OCI-LY7 (cell line): Measurements from ENCODE around the gene PPP2R5C. TPM values are rescaled to one million over a fixed set of nuclear protein-coding genes. Genes with fewer than 3 reads are reported as not detected.

ENCODE experiments used
- BruUV-seq: library from RNA; stranded (reverse); fragments of 400-500 nt; replicated peaks from 2 replicates; lab custom pipeline; 2021; lab: Mats Ljungman, UMichigan
- CTCF ChIA-PET: fragments of 300-600 bp; sonication (Branson Sonifier 250); formaldehyde crosslinking; loops from one replicate; lab custom pipeline; 2022; ENCODE audit warnings: antibody characterized with exemption; ENCODE audit not compliant: unreplicated experiment; lab: Charles Lee
- POLR2A ChIA-PET: fragments of 300-600 bp; sonication (Branson Sonifier 250); formaldehyde crosslinking; loops from one replicate; lab custom pipeline; 2022; ENCODE audit warnings: antibody characterized with exemption; lab: Charles Lee
- DNase-seq: peaks from one replicate; pipeline ENCODE4 v3.0.0-alpha.2; 2015; ENCODE audit warnings: low spot score
- H2AFZ ChIP-seq: fragments of 200-600 bp; sonication (generic), shearing (Covaris generic); 2 replicates; pipeline ENCODE4 v1.6.1; 2014; ENCODE audit warnings: mild to moderate bottlenecking, antibody characterized with exemption, low read length, moderate library complexity
- H3K27ac ChIP-seq: fragments of 200-600 bp; sonication (generic); 2 replicates; pipeline ENCODE4 v1.5.1; 2014; ENCODE audit warnings: mixed run types, low read depth, mild to moderate bottlenecking, moderate library complexity, low read length, inconsistent platforms; ENCODE audit not compliant: poor library complexity, severe bottlenecking
- H3K36me3 ChIP-seq: fragments of 200-600 bp; sonication (generic); 2 replicates; pipeline ENCODE4 v1.6.1; 2014; ENCODE audit warnings: mild to moderate bottlenecking, antibody characterized with exemption, low read length, moderate library complexity, mixed read lengths; ENCODE audit not compliant: insufficient read depth
- H3K4me1 ChIP-seq: fragments of 200-600 bp; sonication (generic); 2 replicates; pipeline ENCODE4 v1.5.1; 2014; ENCODE audit warnings: mild to moderate bottlenecking, low read length; ENCODE audit not compliant: insufficient read depth, poor library complexity, severe bottlenecking
- H3K4me2 ChIP-seq: fragments of 200-600 bp; sonication (generic); 2 replicates; pipeline ENCODE4 v1.6.1; 2014; ENCODE audit warnings: mild to moderate bottlenecking, low read length
- H3K4me3 ChIP-seq: fragments of 200-600 bp; sonication (generic); 2 replicates; pipeline ENCODE4 v1.5.1; 2014; ENCODE audit warnings: mild to moderate bottlenecking, low read depth, low read length; ENCODE audit not compliant: poor library complexity, severe bottlenecking
- H3K79me2 ChIP-seq: fragments of 200-600 bp; sonication (generic); 2 replicates; pipeline ENCODE4 v1.6.1; 2016; ENCODE audit warnings: low read depth, mild to moderate bottlenecking, low read length, moderate library complexity, mixed read lengths; ENCODE audit not compliant: insufficient read depth
- H3K9me2 ChIP-seq: fragments of 200-600 bp; sonication (generic); 2 replicates; pipeline ENCODE4 v1.6.1; 2016; ENCODE audit warnings: mild to moderate bottlenecking, low read length, mixed read lengths; ENCODE audit not compliant: insufficient read depth
- H3K9me3 ChIP-seq: fragments of 200-600 bp; sonication (generic); 2 replicates; pipeline ENCODE4 v1.6.1; 2014; ENCODE audit warnings: mild to moderate bottlenecking, mixed run types, low read length, mixed read lengths
- H4K20me1 ChIP-seq: fragments of 200-600 bp; sonication (generic); 2 replicates; pipeline ENCODE4 v1.6.1; 2014; ENCODE audit warnings: mild to moderate bottlenecking, antibody characterized with exemption, low read length, moderate library complexity, mixed read lengths; ENCODE audit not compliant: insufficient read depth
- CTCF ChIP-seq: fragments of 200-600 bp; sonication (generic); conservative IDR thresholded peaks from 2 replicates; pipeline ENCODE4 v1.5.1; 2014; ENCODE audit warnings: mild to moderate bottlenecking, antibody characterized with exemption, low read length, moderate library complexity, mixed read lengths
- EZH2phosphoT487 ChIP-seq: fragments of 200-600 bp; sonication (generic); IDR thresholded peaks from 2 replicates; pipeline ENCODE4 v1.6.1; 2018; ENCODE audit warnings: low read depth, borderline replicate concordance, mild to moderate bottlenecking, mixed run types, antibody characterized with exemption, low read length, moderate library complexity, mixed read lengths
- intact Hi-C: fragments of 100-400 bp; cut with micrococcal nuclease; formaldehyde crosslinking; loops from one replicate; pipeline ENCODE4 v1.10.0; 2022; ENCODE audit not compliant: unreplicated experiment
- total RNA-seq, 2 experiments: library from RNA; depleted of rRNA in 1 of 2; stranded (reverse); fragments of >200 nt in 1 of 2; shearing (Covaris generic) in 1 of 2; gene quantifications; 2 replicates each; pipeline ENCODE4 v1.2.3, GENCODE V29; 2014 to 2022

Gene PPP2R5C
- total RNA-seq, 2 experiments from 2014 or later = 161 to 236 TPM

DNA sequence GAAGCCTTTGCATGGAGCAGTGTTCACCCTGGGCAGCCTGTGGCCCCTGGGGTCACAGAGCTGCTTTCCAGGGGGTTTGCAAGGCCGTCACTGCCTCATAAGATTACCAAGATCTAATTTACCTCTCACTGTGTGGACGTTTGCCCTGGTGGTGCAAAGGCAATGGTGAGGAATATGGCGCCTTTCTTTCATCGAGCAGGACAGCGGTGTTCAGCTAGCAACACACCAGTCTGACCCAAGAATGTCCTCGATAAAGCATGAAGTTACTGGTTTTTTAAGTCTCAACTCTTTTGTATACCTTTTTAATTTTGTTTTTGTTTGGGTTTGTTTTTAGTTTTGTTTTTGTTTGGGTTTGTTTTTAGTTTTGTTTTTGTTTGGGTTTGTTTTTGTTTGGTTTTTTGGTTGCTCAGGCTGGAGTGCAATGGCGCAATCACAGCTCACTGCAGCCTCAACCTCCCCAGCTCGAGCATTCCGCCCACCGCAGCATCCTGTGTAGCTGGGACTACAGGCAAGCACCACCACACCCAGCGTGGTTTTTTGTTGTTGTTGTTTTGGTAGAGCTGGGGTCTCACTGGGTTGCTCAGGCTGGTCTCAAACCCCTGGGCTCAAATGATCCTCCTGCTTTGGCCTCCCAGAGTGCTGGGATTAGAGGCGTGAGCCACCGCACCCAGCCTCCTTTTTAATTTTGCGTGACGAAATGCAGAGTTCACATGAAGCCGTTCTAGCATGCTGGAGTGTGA is 57.9 kb downstream of the PPP2R5C start:
- peaks cover 95% of the 10 kb centered on the region for H3K4me1 ChIP-seq
- ChIA-PET CTCF (interaction anchor here (1.5 kb wide), 1 partner anchor 46 kb away, joined by 3 read pairs; no protein-coding TSS in a partner anchor), POLR2A (interaction anchor here (0.6 to 5.2 kb wide), 5 partner anchors 8 to 138 kb away, joined by 3 to 33 read pairs (median 4); no protein-coding TSS in a partner anchor)
- TF ChIP-seq EZH2phosphoT487 (no peak), CTCF (no peak)
- H3K4me3 ChIP-seq = peak overlapping the region; percentile 56
- peaks cover 97% of the 10 kb centered on the region for H3K79me2 ChIP-seq
- intact Hi-C loops = no loop called here
- no peaks in the 10 kb centered on the region for H3K9me3 ChIP-seq
- H3K36me3 ChIP-seq = peaks cover 52% of the 10 kb centered on the region
- H3K9me2 ChIP-seq = no peaks in the 10 kb centered on the region
- H3K4me2 ChIP-seq = peak overlapping the region; percentile 83
- no peak overlapping the region for H2AFZ ChIP-seq
- DNase-seq = no peak
- no TSS peak for BruUV-seq
- H3K27ac ChIP-seq = peak overlapping the region; percentile 60
- H4K20me1 ChIP-seq = peaks cover 29% of the 10 kb centered on the region; the same call in 1 of the 2 replicates

- BruUV-seq = no TSS peak
- Histone ChIP-seq H2AFZ (no peak overlapping the region; the same call in 1 of the 2 replicates), H3K4me2 (peak overlapping the region; percentile 83), H3K79me2 (peaks cover 97% of the 10 kb centered on the region), H3K4me3 (peak overlapping the region; percentile 56), H3K36me3 (peaks cover 44% of the 10 kb centered on the region), H3K27ac (peak overlapping the region; percentile 60), H3K9me3 (no peaks in the 10 kb centered on the region), H3K4me1 (peaks cover 95% of the 10 kb centered on the region), H4K20me1 (peaks cover 25% of the 10 kb centered on the region; the same call in 1 of the 2 replicates), H3K9me2 (no peaks in the 10 kb centered on the region)
- DNase-seq = no peak
- ChIA-PET CTCF (interaction anchor here (1.5 kb wide), 1 partner anchor 47 kb away, joined by 3 read pairs; no protein-coding TSS in a partner anchor), POLR2A (interaction anchor here (0.9 to 5.2 kb wide), 4 partner anchors 10 to 46 kb away, joined by 3 to 33 read pairs (median 4); no protein-coding TSS in a partner anchor)
- TF ChIP-seq CTCF (no peak), EZH2phosphoT487 (no peak)
- intact Hi-C loops = no loop called here
Measured at GRCh38 chr14:101820283-101820798, 58.8 kb downstream of the PPP2R5C start.
